Stimulated activated CD4-positive, alpha-beta T cell treated with anti-CD3 and anti-CD28 coated beads, Interleukin-12 subunit alpha, Interleukin-12 subunit beta, amount 100 ng/mL, for 48 hours (primary cell): ENCODE measurements around the gene PTPRN2.

Experiments used
- DNase-seq, 3 donors: peaks; one replicate each; pipeline ENCODE4 v3.0.0-alpha.2; 2020; ENCODE audit warnings: low read depth in 2 of 3, low spot score in 1 of 3

Gene PTPRN2

DNA sequence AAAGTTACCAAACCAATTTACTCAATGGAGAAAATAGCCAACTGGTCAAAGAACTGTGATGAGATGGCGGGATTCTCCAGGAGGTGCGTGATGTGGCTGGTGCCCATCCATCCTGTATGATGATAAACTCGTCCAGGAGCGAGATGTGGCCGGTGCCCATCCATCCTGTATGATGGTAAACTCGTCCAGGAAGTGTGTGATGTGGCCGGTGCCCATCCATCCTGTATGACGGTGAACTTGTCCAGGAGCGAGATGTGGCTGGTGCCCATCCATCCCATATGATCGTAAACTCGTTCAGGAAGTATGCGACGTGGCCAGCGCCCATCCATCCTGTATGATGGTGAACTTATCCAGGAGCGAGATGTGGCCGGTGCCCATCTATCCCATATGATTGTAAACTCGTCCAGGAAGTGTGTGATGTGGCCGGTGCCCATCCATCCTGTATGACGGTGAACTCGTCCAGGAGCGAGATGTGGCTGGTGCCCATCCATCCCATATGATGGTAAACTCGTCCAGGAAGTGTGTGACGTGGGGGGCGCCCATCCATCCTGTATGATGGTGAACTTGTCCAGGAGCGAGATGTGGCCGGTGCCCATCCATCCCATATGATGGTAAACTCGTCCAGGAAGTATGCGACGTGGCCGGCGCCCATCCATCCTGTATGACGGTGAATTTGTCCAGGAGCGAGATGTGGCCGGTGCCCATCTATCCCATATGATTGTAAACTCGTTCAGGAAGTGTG lies 754.6 kb downstream of the PTPRN2 start:
- DNase-seq, result no peak

DNA sequence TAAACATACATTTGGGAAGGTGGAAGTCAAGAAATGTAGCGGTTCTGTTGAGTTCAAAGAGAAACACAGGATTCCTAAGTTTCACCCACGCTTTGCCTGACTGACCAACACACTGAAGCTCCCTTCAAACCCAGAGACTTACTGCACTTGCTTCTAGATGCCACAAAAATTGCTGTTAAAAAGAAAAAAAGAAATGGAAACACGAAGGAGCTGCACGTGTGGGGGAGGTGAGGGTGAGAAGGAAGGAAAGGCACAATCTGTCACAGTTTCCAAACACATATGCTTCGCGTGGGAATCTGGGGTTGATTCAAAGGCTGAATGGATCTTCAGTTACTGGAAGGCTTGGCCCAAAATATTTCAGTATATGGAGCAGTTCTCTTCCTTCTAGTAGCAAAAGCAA lies 755.2 kb downstream of the PTPRN2 start:
- no peak for DNase-seq

DNA sequence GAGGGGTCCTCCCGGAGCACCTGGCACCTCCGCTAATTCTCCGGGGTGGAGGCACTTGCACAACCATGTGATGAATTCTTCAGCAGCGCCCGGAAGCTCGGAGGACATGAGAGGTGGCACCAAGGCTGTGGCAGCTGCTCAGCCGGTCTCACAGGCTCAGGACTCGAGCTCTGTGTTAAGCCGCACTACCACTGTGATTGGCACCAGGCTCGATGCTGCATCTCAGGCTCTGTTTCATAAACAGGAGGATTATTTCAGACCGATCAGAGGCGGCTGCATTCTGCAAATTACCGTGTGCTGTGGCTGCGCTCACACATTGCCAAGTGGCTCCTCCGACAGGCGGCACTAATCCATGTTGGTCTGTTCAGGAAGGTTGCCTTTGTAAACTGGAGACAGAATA lies 755.6 kb downstream of the PTPRN2 start:
- no peak for DNase-seq

DNA sequence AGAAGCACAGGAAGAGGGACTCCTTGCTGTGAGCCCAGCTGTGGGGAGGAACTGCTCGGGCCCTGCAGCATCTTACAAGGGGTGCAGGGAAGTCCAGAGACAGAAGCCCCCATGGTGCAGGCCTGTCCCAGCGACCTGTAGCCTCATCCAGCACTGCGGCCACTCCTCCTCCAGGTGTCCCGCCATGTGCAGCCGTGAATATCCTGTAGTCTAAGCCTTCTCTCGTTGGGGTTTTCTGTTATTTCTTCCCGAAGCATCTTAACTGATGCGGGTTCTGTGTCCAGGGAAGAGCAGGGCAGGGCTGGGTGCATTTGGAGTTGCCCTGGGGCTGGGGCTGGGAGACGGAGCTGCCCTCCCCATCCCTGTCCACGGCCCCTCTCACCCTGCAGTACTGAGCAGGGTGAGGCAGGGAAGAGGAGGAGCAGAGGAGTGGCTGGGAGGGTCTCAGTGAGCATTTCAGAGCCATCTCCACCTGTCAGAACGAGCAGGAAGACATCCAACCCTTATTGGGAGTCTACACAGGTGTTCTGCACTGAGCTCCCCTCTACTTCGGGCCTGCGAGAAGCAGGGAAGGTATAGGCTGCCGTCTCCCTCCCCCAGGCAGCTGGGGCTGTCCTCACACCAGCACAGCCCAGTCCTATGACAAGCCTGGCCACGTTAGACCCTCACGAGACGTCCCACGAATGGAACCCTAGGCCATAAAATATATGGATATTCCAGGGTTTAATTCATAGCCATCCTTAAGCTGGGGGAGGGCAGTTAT lies 756.3 kb downstream of the PTPRN2 start:
- DNase-seq, result no peak

DNA sequence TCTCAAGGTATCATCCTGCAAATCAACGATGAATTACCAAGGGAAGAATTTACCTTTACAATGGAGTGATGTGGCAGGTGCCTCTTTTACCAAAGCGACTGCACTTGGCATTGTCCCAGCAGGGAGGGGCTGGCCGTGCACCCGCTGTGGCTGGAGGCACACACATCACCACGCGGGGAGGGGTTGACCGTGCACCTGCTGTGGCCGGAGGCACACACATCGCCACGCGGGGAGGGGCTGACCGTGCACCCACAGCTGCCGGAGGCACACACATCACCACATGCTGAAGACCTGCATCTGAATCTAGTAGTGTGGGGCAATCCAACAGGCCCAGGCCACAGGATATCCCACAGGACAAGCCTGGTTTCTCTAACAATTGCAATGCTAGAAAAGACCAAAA lies 757.3 kb downstream of the PTPRN2 start:
- no peak for DNase-seq

DNA sequence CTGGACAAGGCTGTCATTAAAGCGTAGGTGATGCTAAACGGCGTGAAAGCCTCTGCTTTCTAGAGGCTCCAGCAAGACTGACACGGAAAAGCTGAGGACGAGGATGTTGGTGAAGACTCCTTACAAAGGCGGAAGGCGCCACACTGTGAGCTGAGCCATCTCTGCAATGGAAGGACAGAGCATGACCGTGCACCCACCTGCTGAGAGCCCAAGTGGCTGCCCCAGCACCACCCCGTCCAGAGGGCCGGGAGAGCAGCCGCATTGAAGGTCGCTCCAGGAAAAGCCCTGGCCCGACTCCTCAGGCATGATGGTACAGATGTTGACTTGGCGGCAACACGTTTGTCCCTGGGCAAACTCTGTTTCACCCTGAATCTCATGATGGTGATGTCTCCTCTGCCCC lies 758.1 kb downstream of the PTPRN2 start:
- no peak for DNase-seq

DNA sequence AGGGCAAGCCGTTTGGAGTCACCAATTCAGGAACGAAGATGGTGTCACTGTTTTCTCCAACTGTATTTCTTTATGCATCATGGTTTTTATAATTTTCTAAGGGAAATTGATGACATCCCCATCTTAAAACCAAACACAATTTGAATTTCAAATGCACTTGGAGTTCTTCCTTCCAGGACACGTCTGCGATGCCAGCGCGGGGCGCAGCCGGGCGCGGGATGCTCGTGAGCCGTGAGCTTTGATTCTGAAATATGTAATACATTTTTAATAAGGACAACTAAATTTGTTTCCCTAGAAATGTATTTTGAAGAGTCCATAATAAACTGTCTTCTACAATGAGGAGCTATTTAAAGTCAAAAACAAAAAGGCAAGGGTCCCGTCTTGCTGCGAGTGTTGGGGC lies 758.7 kb downstream of the PTPRN2 start:
- DNase-seq, result no peak

DNA sequence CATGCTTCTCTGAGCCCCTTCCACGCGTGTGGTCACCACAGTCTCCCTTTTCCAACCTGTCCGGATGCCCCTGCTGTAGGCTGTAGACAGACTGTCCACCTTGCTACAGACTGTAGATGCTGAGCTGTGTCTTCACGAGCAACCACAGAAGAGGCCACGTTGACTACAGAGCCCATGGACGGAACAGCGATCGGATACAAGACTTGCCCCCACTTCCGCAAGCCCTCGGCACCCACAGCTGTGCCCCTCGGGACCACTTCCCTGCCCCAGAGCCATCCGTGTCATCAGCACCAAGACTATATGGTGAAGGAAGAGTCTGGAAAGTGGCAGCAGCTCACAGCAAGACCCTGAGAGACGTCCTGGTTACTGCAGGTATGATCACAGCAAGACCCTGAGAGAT lies 759.4 kb downstream of the PTPRN2 start:
- no peak for DNase-seq

DNA sequence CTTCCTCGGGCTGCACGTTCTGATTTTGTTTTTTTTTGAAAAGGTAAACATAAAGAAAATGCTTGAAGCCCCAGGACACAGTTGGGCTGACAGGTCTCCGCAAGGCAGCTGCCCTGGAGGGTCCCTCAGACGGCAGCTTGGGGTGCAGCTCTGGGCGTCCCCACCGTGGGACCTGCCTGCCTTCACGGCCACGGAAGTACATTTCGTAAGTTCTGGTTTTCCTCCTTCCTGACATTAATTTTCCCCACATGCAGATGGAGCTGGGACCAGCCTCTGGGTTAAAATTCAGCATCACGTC lies 759.8 kb downstream of the PTPRN2 start:
- no peak for DNase-seq

DNA sequence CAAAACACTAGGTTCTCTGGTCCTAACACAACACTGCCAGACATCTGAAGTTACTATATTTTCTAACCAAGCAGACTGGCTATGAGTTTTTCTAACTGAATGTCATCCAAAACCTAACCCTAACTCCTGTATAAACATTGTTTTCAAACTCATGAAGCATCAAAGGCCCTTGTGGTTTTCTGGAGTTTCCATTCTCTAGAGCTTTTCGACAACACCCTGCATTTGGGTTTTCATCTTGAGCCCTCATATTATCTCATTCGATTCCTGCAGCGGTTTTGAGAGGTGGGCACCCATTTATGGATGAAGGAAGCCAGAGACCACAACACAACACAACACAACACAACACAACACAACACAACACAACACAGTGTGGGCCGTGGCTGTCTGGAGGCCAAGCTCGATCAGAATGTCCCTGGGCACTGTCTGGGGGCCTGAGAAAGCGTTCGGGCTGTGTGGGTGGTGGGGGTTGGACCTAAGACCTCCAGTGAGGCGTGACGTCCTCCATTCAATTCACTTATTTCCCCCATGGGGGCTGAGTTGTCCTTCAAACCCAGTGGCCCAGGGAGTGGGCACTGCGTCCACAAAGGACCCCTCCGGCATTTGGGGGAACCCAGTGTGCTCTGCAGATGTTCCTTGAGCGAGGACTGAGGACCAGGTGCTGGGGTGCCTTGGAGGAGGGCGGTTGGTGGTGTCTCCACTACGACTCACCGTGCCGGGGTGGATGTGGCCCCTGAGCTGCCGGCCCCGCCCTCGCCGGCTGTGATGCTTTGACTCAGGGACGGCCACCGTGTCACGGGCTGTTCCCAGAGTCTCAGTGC lies 760.4 kb downstream of the PTPRN2 start:
- no peak for DNase-seq

DNA sequence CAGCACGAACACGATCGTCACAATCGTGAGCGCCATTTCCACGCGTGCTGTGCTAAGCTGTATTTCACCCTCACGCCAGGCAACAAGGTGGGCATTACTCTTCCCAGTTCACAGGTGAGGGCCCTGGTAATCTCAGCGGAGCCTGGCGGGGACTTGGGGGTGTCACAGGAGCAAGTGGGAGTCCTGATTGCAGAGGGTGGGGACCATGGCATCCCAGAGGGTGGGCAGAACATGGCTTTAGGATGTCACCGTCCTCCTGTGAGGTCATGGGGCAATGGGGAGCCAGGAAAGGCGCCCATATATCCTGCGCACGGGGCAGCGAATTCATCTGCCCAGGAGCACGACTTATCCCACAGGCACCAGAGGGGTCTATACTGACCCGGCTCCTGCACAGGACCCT lies 761.1 kb downstream of the PTPRN2 start:
- DNase-seq, result no peak

DNA sequence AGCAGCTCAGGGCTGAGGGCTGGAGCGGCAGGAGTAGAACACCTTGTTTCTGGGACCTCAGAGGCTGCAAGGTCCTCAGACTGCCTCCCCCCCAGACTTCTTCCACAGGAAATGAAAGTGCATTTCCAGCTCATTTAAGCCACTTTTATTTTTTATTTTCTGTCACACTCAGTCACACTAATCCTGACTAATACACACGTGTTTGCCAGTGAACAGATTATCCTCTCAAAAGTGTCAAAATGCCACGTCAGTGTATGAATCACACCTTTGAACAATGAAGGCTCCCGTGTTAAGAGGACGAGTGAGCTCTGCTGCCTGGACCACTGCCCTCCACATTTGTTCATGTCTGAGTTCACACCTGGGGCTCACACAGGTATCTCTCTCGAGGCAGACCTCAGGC lies 762.3 kb downstream of the PTPRN2 start:
- peak in 1 of 3 donors; percentile 8 for DNase-seq

DNA sequence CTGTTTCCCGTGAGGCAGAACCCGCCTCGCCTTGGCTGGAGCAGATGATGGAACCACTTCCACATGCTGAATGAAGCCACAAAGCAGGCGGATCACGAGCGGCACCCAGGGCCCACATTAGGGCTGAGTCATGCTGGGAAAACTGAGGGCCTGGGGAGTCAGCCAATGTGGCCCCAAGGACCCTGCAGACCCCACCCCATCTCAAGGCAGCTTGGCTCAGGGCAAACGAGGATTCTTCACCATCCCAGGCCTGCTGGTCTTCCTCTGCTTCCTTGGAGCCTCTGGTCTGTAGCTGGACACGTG lies 762.9 kb downstream of the PTPRN2 start:
- no peak for DNase-seq

DNA sequence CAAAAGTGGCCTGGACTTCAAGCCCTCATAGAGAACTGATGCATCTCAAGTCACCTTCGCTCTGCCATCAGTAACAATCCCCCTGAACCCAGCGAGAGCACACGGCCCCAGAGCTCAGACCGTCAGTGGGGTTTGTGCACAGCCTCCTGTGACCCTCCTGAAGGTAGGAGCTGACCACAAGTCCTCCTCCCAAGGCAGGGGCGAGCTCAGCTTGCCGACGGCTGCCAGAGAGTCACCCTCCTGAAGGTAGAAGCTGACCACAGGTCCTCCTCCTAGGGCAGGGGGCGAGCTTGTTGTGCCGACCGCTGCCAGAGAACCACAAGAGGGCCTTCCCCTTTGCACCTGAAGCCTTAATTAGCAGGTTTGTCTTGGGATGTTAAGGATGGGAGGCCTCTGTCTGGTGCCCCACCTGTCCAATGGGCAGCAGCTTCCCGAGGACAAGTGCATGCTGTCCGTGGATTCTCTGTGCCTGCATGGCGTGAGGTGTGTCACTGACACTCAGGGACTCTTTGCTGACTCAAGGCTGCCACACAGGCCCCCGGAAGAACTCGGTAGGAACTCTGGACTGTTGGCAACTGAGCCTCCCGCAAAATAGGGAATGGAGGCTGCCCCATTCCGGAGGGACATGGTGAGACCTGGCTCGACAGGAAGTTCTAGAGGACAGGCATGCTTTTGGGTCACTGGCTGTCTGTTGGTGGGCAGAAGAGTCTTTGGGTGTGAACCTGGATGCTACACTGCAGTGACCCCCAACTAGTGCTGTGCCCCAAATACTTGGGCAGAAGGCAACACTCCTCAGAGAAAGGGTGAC lies 763.4 kb downstream of the PTPRN2 start:
- no peak for DNase-seq

DNA sequence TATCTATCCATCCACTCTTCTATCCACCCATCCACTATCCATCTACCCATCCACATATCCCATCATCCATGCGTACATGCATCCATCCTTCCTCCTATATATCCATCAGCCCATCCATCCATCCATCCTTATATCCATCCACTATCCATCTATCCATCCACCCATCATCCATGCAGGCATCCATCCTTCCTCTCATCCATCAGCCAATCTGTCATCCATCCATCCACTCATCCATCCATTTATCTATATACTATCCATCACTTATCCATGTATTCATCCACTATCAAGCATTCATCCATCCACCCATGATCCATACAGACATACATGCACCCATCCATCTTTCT lies 765.0 kb downstream of the PTPRN2 start:
- DNase-seq, result no peak

DNA sequence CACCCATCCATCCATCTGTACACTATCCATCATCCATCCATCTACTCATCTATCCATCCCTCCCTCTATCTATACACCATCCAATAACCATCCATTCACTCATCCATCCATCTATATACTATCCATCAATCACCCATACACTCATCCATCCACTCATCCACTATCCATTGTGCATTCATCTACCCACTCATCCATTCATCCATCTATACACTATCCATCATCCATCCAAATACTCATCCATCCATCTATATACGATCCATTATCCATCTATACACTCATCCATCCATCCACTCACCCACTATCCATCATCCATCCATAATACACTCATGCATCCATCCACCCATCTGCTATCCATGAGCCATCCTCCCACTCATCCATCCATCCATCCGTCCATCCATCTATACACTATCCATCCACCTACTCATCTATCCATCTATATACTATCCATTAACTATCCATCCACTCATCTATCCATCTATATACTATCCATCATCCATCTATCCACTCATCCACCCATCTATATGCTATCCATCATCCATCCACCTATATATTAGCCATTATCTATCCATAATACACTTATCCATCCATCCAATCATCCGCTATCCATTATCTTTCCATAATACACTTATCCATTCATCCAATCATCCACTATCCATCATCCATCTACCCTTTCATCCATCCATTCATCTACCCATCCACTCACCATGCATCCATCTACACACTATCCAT lies 765.5 kb downstream of the PTPRN2 start:
- DNase-seq, result no peak

DNA sequence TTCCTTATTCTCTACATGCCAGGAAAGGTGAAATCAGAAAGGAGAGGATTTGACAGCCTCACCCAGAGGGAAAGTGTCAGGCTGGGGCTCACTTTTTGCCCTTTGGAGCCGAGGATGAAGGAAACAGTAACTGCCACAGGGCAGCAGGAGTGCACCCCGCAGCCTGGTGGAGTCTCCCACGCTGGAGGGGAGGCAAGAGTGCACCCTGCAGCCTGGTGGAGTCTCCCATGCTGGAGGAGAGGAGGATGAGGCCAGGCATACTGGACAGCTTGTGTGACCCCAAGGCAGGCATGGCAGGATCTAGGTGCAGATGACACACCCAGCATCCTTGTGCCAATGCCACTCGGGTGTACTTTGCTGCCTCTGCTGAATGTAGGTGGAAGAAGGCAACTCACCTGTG lies 766.8 kb downstream of the PTPRN2 start:
- DNase-seq, result no peak

DNA sequence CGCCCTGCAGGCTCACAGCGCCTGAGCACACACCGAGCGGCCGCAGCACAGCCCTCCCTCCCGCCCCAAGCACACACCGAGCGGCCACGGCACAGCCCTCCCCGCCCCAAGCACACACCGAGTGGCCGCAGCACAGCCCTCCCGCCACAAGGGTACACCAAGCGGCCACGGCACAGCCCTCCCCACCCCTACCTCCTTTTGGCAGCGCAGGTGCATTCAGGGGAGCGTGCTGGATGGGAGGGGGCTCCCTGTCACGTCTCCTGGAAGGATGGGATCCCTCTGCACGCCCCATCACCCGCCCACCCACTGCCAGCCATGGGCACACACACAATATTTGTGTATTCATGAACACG lies 768.2 kb downstream of the PTPRN2 start:
- DNase-seq, result no peak

DNA sequence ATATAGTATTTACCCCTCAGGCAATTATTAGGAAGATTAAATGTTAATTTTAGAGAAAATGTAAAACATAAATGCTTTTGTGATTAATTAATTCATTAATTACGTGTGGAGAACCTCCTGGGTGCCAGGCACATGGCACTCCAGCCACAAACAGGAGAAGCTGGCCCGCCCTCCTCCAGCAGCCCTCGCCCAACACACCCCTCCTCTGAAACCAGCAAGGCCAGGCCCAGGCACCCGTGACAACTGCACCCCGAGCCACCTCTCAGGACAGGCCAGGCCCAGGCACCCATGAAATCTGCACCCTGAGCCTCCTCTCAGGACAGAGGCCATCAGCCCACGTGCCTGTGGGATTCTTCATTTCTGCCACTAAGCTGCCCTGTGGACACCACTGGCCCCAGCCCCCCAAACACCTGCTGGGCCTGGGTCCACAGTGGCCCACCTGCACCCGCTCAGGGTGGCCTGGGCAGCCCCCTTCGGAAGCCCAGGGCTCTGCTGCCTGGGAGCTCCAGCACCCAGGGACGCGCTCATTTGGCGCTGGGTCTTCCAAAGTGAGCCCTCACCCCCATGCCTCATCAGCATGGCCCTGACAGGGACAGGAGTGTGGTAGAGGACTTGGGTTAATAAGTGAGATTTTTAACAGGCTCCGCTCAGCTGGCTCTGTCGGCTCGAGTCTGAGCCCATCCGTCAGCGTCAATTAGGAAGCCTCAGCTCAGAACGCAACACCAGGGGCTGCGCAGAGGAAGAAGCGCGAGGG lies 768.7 kb downstream of the PTPRN2 start:
- DNase-seq, result no peak

DNA sequence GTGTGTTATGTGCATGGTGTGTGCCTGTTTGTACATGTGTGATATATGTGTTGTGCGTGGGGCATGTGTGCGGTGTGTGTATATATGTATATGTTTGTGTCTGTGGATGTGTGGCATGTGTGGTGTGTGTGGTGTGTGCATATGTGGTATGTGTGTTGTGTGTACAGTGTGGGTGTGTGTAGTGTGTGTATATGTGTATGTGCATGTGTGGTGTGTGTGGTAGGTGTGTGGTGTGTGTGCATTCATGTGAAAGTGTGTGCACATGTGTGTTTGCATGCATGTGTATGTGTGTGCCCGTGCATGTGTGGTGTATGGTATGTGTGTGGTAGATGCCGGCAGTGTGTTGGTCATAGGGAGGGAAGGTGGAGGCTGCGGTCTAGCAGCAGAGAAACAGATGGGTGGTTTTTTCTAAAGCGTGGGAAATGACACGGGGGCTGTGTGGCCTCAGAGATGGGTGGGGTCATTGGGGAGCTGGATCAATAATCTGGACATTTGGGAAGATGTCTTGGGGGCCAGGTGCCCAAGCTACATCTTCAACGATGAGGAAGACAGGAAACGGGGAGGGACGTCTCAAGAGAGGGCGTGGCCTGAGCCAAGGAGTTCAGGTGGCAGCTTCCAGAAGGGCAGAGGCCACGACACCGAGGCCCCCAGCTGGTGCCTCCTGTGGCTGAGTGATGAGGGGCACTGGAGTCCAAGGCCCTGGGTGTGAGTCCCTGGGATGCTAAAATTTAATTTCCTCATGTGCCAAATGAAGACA lies 769.5 kb downstream of the PTPRN2 start:
- no peak for DNase-seq
